Endothelial cell of umbilical vein (primary cell): ENCODE data around the gene GPA33. TPM values are rescaled to one million over a fixed set of nuclear protein-coding genes. Genes with fewer than 3 reads are reported as not detected.

ENCODE experiments used
- BruUV-seq: library from RNA; stranded (reverse); fragments of 400-500 nt; replicated peaks from 2 replicates; lab custom pipeline; 2021; lab: Mats Ljungman, UMichigan
- CTCF ChIA-PET: fragments of 300-600, 350-600 bp; sonication (Branson Sonifier 250); formaldehyde crosslinking; loops from one replicate; lab custom pipeline; 2021; ENCODE audit warnings: antibody characterized with exemption, inconsistent platforms; lab: Charles Lee
- POLR2A ChIA-PET: fragments of 300-600, 350-600 bp; sonication (Branson Sonifier 250); formaldehyde crosslinking; loops from one replicate; lab custom pipeline; 2021; ENCODE audit warnings: antibody characterized with exemption, inconsistent platforms; lab: Charles Lee
- DNase-seq: peaks from one replicate; pipeline ENCODE4 v3.0.0-alpha.2; 2011; ENCODE audit warnings: low read depth, low spot score
- FAIRE-seq: peaks from 2 replicates; lab custom pipeline; 2011; peaks lifted over from hg19 to GRCh38; lab: Jason Lieb, UNC
- H2AFZ ChIP-seq: 2 replicates; pipeline ENCODE4 v1.6.0; 2012; ENCODE audit warnings: low read depth, low read length, control low read depth, inconsistent platforms
- H3K27ac ChIP-seq: 2 replicates; pipeline ENCODE4 v1.5.1; 2011; ENCODE audit warnings: low read depth, mild to moderate bottlenecking, control low read depth, low read length, moderate library complexity; ENCODE audit not compliant: insufficient read depth
- H3K27me3 ChIP-seq, 2 experiments: 2 replicates each; pipeline versions ENCODE4 v1.6.0 to v1.6.1; 2011; ENCODE audit warnings: low read length in 2 of 2, mixed read lengths in 1 of 2; ENCODE audit not compliant: control insufficient read depth in 2 of 2, insufficient read depth in 2 of 2
- H3K36me3 ChIP-seq, 2 experiments: 2 replicates in 1 of 2; 3 replicates in 1 of 2; pipeline ENCODE4 v1.5.1; 2011; ENCODE audit warnings: low read length in 2 of 2, mild to moderate bottlenecking in 1 of 2, moderate library complexity in 1 of 2; ENCODE audit not compliant: control insufficient read depth in 2 of 2, insufficient read depth in 2 of 2; ENCODE audit errors: extremely low read depth in 1 of 2
- H3K4me1 ChIP-seq: 3 replicates; pipeline ENCODE4 v1.5.1; 2011; ENCODE audit warnings: mild to moderate bottlenecking, low read length; ENCODE audit not compliant: control insufficient read depth, insufficient read depth; ENCODE audit errors: extremely low read depth
- H3K4me2 ChIP-seq: 2 replicates; pipeline ENCODE4 v1.6.1; 2011; ENCODE audit warnings: low read length, control low read depth, mixed read lengths; ENCODE audit not compliant: insufficient read depth
- H3K4me3 ChIP-seq, 3 experiments: fragments of 200-600 bp in 1 of 3; sonication (generic), shearing (Covaris generic) in 1 of 3; replicated peaks in 1 of 3; 2 replicates each; pipeline ENCODE4 v1.5.1; 2011 to 2016; ENCODE audit warnings: control low read depth in 3 of 3, low read length in 3 of 3, mild to moderate bottlenecking in 2 of 3, inconsistent platforms in 1 of 3, low read depth in 1 of 3, moderate library complexity in 1 of 3; ENCODE audit not compliant: insufficient read depth in 1 of 3
- H3K79me2 ChIP-seq: 2 replicates; pipeline ENCODE4 v1.6.0; 2012; ENCODE audit warnings: low read length, inconsistent platforms; ENCODE audit not compliant: control insufficient read depth, insufficient read depth
- H3K9ac ChIP-seq: replicated peaks from 2 replicates; pipeline ENCODE3; 2011; ENCODE audit warnings: low read length, control low read depth; ENCODE audit not compliant: insufficient read depth; ENCODE audit errors: extremely low read depth
- H3K9me1 ChIP-seq: replicated peaks from 3 replicates; pipeline ENCODE4 v1.6.0; 2011; ENCODE audit warnings: mild to moderate bottlenecking, low read length; ENCODE audit not compliant: control insufficient read depth, insufficient read depth; ENCODE audit errors: extremely low read depth
- H3K9me3 ChIP-seq: replicated peaks from 2 replicates; pipeline ENCODE4 v1.5.1; 2012; ENCODE audit warnings: low read length, inconsistent platforms; ENCODE audit not compliant: control insufficient read depth, insufficient read depth
- H4K20me1 ChIP-seq: replicated peaks from 2 replicates; pipeline ENCODE3; 2011; ENCODE audit warnings: mild to moderate bottlenecking, low read length; ENCODE audit not compliant: control insufficient read depth, insufficient read depth; ENCODE audit errors: extremely low read depth
- CTCF ChIP-seq, 2 donors: IDR thresholded peaks; 1 replicate in 1 of 2; 2 replicates in 1 of 2; pipeline ENCODE4 v1.5.1; 2011; ENCODE audit warnings: low read length in 2 of 2, mild to moderate bottlenecking in 2 of 2, moderate library complexity in 2 of 2, control low read depth in 1 of 2, inconsistent platforms in 1 of 2, low read depth in 1 of 2; ENCODE audit not compliant: insufficient read depth in 1 of 2; ENCODE audit errors: extremely low read depth in 1 of 2
- EZH2 ChIP-seq: IDR thresholded peaks from 2 replicates; pipeline ENCODE4 v1.6.1; 2012; ENCODE audit warnings: borderline replicate concordance, low read depth, mild to moderate bottlenecking, moderate library complexity, low read length, inconsistent platforms; ENCODE audit not compliant: severe bottlenecking
- FOS ChIP-seq: IDR thresholded peaks from 2 replicates; pipeline ENCODE4 v1.6.1; 2011; ENCODE audit warnings: mild to moderate bottlenecking, low read length, moderate library complexity, borderline replicate concordance; ENCODE audit not compliant: insufficient read depth
- GATA2 ChIP-seq: IDR thresholded peaks from 2 replicates; pipeline ENCODE4 v1.7.0; 2011; ENCODE audit warnings: low read depth, mild to moderate bottlenecking, moderate library complexity, mixed read lengths, low read length; ENCODE audit not compliant: insufficient read length, insufficient read depth
- JUN ChIP-seq: IDR thresholded peaks from 2 replicates; pipeline ENCODE4 v1.6.1; 2011; ENCODE audit warnings: borderline replicate concordance, low read depth; ENCODE audit not compliant: insufficient read length, insufficient read depth
- MAX ChIP-seq: IDR thresholded peaks from 2 replicates; pipeline ENCODE4 v1.6.1; 2011; ENCODE audit not compliant: insufficient read depth, insufficient read length
- MYC ChIP-seq: IDR thresholded peaks from one replicate; pipeline ENCODE4 v1.6.1; 2011; ENCODE audit warnings: mild to moderate bottlenecking, low read depth, low read length
- POLR2A ChIP-seq: IDR thresholded peaks from 2 replicates; pipeline ENCODE4 v1.6.1; 2012; ENCODE audit warnings: low read depth, mild to moderate bottlenecking, control low read depth, low read length
- POLR2AphosphoS5 ChIP-seq: IDR thresholded peaks from 2 replicates; pipeline ENCODE4 v1.6.1; 2012; ENCODE audit warnings: low read depth, mild to moderate bottlenecking, control low read depth, low read length, moderate library complexity; ENCODE audit not compliant: insufficient read depth
- dilution Hi-C: fragments of 300-500 bp; cut with MboI; formaldehyde crosslinking; loops from one replicate; pipeline ENCODE4 v1.15.0; 2019; ENCODE audit warnings: low sequenced_read_pairs; ENCODE audit not compliant: extremely low pct_ligation_motif_present
- intact Hi-C: fragments of 100-400 bp; cut with micrococcal nuclease; formaldehyde crosslinking; loops from one replicate; pipeline ENCODE4 v1.10.0; 2022
- polyA plus RNA-seq, 4 experiments: library from polyadenylated mRNA; depleted of rRNA in 3 of 4; stranded (reverse) in 3 of 4; unstranded in 1 of 4; fragments of >200 nt; gene quantifications; 2 replicates each; pipeline versions ENCODE4 v1.2.1 to v1.2.3, GENCODE V29; 2011 to 2012; ENCODE audit warnings: missing spikeins in 1 of 4
- total RNA-seq: library from RNA; stranded (reverse); gene quantifications from 2 replicates; pipeline ENCODE4 v1.2.3, GENCODE V29; 2021

Gene GPA33
- total and polyA plus RNA-seq, 2 donors (not counting 3 experiments of a cell fraction or from before 2014, with no cell fraction given) = not detected

GRCh38 chr1:167084757-167085156 is 5.4 kb downstream of the GPA33 start:
- CTCF ChIA-PET = interaction anchor here (1.0 to 1.7 kb wide), 2 partner anchors 449 to 455 kb away, joined by 3 to 4 read pairs; no protein-coding TSS in a partner anchor
- Histone ChIP-seq H3K27me3 (peaks cover 0 to 2% of the 10 kb centered on the region in 2 experiments), H3K4me3 (no peak overlapping the region), H3K9me3 (no peaks in the 10 kb centered on the region), H3K9ac (no peak overlapping the region), H3K4me1 (no peaks in the 10 kb centered on the region), H3K36me3 (no peaks in the 10 kb centered on the region), H3K4me2 (no peak overlapping the region), H3K9me1 (no peaks in the 10 kb centered on the region), H4K20me1 (no peaks in the 10 kb centered on the region), H2AFZ (no peak overlapping the region), H3K79me2 (no peaks in the 10 kb centered on the region), H3K27ac (no peak overlapping the region)
- TF ChIP-seq FOS = no peak
- TF ChIP-seq MYC = no peak
- TF ChIP-seq POLR2A = no peak
- no peak for TF ChIP-seq GATA2
- TF ChIP-seq EZH2 = no peak
- TF ChIP-seq MAX = no peak
- TF ChIP-seq JUN = no peak
- TF ChIP-seq CTCF (IDR thresholded peaks at IDR 0.05; ENCODE audit: extremely low read depth in 1 of 2, insufficient read depth in 1 of 2, low read depth in 1 of 2, low read length in 2 of 2) = no peak
- no peak for TF ChIP-seq POLR2AphosphoS5
- no peak for FAIRE-seq
- POLR2A ChIA-PET = no interaction called here
- BruUV-seq = no TSS peak
- intact Hi-C loops (no loop called here), dilution Hi-C loops (no loop called here)
- DNase-seq = no peak
